Measurements from ENCODE around the gene TEKTIP1.

DNA sequence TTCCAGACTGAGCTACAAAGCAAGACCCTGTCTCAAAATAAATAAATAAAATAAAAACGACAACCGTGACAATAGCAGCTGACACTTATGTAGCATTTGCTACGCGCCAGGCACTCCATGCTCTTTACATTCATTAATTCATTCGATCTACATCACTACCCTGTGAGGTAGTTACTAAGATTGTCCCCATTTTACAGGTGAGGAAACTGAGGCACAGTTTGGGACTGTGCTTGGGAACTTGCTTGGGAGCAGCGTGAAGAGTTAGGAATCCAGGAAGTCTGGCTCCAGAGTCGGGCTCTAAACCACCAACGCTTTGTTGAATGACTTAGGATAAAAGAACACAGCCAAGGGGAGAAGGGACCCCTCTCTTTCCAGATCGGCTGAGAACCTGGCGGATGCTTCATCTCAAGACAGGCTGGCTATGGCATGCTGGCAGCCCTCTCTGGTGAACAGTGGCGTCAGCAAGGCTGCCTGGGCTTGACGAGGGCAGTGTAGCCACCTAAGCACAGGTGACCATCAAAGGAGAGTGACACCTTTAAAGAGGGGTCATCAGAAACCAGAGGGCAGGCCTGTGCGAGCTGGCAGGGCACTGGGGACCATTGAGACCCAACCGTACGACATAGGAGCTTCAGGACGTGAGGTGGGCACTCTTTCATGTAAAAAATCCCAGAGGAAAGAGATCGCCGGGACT, 39.1 kb upstream of the TEKTIP1 start:
- TF ChIP-seq, protein P1, sequence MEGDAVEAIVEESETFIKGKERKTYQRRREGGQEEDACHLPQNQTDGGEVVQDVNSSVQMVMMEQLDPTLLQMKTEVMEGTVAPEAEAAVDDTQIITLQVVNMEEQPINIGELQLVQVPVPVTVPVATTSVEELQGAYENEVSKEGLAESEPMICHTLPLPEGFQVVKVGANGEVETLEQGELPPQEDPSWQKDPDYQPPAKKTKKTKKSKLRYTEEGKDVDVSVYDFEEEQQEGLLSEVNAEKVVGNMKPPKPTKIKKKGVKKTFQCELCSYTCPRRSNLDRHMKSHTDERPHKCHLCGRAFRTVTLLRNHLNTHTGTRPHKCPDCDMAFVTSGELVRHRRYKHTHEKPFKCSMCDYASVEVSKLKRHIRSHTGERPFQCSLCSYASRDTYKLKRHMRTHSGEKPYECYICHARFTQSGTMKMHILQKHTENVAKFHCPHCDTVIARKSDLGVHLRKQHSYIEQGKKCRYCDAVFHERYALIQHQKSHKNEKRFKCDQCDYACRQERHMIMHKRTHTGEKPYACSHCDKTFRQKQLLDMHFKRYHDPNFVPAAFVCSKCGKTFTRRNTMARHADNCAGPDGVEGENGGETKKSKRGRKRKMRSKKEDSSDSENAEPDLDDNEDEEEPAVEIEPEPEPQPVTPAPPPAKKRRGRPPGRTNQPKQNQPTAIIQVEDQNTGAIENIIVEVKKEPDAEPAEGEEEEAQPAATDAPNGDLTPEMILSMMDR (IDR thresholded peaks at IDR 0.05; ENCODE audit: poor library complexity, severe bottlenecking), result no peak
- TF ChIP-seq EZH2 (IDR thresholded peaks at IDR 0.05; ENCODE audit: borderline replicate concordance, insufficient read depth, low read length, poor library complexity, severe bottlenecking) (no peak), EP300 (conservative IDR thresholded peaks at IDR 0.05; ENCODE audit: poor library complexity, severe bottlenecking) (no peak), TAF1 (IDR thresholded peaks at IDR 0.05; ENCODE audit: low read depth) (no peak), POLR2AphosphoS5 (IDR thresholded peaks at IDR 0.05) (no peak), MXI1 (conservative IDR thresholded peaks at IDR 0.05; ENCODE audit: poor library complexity, severe bottlenecking) (no peak), RAD21 (conservative IDR thresholded peaks at IDR 0.05) (no peak), SMC3 (conservative IDR thresholded peaks at IDR 0.05; ENCODE audit: poor library complexity) (no peak)
- TF ChIP-seq, protein P2, sequence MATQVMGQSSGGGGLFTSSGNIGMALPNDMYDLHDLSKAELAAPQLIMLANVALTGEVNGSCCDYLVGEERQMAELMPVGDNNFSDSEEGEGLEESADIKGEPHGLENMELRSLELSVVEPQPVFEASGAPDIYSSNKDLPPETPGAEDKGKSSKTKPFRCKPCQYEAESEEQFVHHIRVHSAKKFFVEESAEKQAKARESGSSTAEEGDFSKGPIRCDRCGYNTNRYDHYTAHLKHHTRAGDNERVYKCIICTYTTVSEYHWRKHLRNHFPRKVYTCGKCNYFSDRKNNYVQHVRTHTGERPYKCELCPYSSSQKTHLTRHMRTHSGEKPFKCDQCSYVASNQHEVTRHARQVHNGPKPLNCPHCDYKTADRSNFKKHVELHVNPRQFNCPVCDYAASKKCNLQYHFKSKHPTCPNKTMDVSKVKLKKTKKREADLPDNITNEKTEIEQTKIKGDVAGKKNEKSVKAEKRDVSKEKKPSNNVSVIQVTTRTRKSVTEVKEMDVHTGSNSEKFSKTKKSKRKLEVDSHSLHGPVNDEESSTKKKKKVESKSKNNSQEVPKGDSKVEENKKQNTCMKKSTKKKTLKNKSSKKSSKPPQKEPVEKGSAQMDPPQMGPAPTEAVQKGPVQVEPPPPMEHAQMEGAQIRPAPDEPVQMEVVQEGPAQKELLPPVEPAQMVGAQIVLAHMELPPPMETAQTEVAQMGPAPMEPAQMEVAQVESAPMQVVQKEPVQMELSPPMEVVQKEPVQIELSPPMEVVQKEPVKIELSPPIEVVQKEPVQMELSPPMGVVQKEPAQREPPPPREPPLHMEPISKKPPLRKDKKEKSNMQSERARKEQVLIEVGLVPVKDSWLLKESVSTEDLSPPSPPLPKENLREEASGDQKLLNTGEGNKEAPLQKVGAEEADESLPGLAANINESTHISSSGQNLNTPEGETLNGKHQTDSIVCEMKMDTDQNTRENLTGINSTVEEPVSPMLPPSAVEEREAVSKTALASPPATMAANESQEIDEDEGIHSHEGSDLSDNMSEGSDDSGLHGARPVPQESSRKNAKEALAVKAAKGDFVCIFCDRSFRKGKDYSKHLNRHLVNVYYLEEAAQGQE (IDR thresholded peaks at IDR 0.05; ENCODE audit: borderline replicate concordance), result no peak

Data from neural cell (in vitro differentiated cells).